Inflammatory macrophage treated with lipopolysaccharide for 4 hours (primary cell): ENCODE measurements around the gene CRYBA4.

ENCODE experiments used
- DNase-seq: peaks from one replicate; pipeline ENCODE4 v3.0.0-alpha.2; 2020

The CRYBA4 gene

DNA sequence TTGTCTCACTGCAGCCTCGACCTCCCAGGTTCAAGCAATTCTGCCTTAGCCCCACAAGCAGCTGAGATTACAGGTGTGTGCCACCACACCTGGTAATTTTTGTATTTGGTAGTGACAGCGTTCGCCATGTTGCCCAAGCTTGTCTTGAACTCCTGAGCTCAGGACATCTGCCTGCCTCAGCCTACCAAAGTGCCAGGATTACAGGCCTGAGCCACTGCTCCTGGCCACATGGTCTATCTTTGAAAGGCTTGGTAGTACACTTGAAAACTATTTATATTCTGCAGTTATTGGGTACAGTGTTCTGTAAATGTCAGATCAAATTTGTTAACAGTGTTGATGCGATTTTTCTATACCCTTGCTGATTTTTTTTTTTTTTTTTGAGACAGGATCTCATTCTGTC, 9.5 kb downstream of the CRYBA4 start:
- no peak for DNase-seq

DNA sequence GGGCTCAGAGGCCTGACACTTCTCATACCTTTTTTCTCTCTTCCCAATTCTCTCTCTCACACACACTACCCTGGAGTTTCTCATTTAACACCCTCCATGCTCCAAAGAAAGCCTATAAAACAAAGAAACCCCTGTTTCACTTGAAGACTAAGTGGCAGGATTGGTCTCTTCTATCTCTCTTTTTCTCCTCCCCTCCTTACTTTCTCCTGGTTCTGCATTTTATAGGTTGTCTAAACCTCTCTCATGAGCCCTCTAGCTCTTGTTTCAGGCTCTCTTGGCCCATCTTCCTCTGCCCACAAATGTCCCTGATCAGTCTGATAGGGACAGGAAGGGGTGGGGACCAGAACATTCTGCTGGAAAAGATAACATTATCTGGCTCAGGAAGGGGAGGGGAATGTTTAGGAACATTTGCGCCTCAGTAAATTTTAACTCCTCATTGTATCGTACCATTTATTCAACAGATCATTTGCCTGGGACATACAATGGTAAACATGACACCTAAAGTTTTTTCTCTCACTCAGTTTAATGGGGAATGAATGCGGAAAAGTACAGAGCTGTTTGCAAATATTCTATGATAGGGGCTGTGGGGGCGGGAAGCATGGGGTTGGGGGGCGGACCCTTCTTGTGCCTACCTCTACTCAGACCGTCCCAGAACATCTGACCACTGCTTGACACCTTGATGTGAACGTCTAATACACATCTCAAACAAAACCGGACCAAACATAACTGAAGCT, 10.8 kb downstream of the CRYBA4 start:
- no peak for DNase-seq

DNA sequence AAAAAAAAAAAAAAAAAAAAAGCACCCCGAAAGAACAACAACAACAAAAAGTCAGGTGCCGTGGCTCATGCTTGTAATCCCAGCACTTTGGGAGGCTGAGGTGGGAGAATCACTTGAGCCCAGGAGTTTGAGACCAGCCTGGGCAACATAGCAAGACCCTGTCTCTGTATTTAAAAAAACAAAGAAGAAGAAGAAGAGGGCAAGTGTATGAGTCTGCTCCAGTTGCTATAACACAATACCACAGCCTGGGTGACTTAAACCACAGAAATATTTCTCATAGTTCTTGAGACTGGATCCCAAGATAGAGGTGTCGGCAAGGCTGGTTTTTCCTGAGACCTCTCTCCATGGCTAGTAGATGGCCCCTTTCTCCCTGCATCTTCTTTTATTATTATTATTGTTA, 12.4 kb downstream of the CRYBA4 start:
- no peak for DNase-seq

DNA sequence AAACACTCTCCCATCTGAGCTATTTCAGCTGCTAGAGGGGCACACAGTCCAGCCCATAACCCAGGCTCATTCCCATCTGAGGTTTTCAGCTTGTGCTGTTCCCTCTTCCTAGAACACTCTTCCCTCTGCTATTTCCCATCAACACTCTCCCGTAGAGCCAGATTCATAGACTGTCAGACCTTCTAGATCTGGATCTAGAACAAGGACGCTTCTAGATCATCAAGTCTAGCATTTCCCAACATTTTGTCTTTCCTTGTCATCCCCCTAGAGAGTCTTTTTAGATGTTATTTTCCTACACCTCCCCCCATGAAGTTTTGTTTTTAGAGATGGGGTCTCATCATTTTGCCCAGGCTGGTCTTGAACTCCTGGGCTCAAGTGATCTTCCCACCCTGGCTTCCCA, 13.4 kb downstream of the CRYBA4 start:
- DNase-seq: no peak

DNA sequence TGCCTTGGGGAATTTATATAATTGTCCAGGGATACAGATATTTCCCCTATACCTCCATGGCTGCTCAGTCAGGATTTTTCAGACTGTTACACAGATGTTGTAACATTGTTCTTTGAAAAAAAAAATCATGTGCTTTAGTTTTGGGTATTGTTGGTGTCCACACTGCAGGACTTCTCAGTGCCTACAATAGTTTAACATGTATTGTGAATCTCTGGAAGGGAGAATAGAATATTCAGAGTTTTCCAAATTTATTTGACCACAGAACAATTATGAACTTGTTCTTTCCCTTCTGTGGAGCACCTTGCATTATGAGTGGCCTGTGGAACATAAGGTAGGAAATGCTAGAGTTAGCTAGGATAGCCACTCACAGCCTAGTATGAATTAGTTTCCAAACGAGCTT, 14.5 kb downstream of the CRYBA4 start:
- no peak for DNase-seq

DNA sequence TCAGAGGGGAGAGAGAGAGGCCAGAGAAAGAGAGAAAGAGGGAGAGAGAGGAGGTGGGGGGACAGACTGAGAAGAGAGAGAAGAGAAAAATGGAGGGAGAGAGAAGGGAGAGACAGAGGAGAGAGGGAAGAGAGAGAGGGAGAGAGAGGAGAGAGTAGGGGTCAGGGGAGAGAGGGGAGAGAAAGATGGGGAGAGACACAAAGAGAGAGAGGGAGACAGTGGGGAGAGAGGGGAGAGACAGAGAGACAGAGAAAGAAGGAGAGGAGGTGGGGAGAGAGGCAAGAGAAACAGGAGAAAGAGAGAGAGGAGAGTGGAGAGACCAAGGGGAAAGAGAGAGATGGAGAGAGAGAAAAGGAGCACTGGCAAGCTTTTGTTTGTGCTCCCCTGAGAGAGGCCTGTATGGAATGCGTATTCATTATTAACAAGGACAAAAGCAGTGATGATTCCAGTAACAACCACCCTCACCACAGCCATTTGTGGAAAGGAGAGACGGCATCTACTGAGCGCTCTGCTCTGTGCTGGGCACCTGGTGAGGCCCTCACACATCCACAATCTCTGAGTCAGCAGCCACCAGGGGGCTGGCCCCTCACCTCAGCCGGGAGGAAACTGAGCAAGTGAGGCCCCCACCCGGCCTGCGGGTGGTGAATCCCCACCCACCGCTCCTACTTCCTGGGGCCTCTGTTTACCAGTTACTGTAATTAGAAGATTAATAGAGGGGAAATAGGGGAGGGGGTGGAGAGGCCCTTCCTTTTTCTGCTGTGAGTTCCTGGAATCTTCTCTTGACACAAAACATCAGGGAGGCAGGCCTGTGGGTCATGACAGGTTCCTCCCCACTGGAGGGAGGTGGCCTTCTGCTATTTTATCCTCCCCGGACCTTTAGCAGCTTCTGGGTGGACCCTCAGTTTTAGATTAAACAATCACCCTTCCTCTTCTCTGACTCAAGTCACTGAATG, 21.0 kb downstream of the CRYBA4 start:
- DNase-seq: no peak

DNA sequence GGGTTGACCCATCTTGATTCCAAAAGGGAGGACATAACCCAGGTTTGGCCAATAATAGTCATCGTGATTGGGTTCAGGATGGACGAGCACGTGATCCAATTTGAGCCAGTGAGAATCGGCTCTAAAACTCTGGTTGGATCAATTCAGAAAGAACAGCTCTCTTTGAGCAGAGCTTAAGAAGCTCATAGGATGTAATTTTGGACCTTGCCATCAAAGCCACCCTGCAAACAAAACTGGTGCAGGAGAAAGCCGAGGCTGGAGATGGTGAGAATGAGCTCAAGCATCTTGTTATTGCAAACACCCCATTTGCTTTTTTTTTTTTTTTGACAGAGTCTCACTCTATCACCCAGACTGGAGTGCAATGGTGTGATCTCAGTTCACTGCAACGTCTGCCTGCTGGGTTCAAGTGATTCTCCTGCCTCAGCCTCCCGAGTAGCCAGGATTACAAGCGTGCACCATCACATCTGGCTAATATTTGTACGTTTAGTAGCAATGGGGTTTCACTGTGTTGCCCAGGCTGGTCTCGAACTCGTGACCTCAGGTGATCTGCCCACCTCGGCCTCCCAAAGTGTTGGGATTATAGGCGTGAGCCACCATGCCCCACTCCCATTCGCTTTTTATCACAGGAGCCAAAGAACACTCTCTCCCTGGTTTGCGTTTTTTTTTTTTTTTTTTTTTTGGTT, 21.8 kb downstream of the CRYBA4 start:
- no peak for DNase-seq

DNA sequence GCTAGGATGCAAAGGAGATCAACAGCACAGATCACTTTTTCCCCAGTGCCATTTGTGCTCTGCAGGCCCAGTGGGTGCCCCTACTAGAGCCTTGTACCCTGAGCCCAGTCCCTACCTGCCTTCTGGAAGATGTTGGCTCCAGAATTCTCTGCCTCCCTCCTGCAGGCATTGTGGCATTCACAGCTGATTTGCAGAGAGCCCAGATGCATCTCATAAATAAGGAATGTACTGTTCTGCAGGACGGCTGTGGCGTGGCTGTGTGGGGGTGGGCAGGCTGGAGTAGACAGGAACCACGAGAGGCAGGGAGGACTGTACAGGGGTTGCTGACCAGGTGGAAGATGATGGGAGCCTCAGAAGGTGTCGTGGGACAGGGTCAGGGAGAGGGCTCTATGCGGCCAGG, 24.4 kb downstream of the CRYBA4 start:
- DNase-seq: no peak

DNA sequence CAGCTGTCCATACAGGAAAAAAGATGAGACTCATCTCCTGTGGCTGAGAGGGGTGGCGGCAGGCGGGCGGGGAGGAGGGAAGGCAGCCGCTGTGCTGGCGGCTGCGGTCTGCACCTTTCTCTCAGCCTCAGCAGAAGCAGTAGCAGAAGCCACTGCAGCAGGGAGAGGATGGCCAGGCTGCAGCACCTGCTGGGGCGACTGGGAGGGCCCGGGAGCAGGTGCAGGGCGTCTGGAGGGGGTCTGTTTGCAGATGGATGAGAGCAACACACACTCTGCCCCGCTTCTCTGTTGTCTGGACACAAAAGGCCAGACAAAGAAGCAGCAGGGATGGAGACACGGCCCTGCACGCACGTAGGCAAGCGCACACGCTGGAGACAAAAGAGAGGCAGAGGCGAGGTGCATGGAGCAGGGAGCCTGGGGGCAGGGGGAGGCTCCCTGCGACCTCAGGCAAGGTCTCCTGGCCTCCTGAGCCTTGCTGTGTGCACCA, 26.3 kb downstream of the CRYBA4 start:
- DNase-seq: no peak

DNA sequence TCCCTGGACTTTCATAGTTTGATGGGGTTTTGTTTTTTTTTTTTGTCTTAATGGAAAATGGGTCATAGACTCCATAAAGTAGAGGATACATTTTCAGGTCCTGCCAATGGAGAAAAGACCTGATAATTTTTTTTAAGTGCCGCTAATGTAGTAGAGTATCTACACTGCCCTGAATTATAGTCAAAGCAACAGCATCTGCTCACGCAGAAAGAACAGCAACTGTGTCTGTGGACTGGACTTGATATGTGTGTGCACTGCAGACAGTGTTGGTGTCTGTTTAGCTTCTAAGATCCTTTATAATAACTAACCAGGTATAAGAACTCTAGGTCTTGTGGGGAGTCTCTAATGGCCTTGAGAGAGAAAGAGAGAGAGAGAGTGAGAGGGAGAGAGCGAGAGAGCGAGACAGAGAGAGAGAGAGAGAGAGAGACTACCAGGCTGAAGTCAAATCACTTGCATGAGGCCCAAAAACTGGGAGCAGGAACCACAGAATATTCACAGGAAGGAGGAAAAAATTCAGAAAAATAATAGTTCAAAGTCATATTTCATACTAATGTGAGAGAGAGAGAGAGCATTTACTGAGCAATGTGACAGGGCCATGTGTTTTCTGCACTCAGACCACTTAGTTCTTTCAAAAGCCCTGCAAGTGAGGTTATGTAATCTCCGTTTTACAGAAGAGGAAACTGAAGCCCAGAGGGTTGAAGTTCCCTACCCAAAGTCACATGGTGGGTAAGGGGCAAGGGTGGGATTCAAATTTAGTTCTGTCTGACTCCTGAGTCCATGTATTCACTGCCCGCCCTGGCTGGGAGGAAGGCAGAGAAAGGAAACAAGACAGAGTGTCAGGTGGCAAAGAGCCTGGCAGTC, 27.0 kb downstream of the CRYBA4 start:
- peak; percentile 81 for DNase-seq

DNA sequence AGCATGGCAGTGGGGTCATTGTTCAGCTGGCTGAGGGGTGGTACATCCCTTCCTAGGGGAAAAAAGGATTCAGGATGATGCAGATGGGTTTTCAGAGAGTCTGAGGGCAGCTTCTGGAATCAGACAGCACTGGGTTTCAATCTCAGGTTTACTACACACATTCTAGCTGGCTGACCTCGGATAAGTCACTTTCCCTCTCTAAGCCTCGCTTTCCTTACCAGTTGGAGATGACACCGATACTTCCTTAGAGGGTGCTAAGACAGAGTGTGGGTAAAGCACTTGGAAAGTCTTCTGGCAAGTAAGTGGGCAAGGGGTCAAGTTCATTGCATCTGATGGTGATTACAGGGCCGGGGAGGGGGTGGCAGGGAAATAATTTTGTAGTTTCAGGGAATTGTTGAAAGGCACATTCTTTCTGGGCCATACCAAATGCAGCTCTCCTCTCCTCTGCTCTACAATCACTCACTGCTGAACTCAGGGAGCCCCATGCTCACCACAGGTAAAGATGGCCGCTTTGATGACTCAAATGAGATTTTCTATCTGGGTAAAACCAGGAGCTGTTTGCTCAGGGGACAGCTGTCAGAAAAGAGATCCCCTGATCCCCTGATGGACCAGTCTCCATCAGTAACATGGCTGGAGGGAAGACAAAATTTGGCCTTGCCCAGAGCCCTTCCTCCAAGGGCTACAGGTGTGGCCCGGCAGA, 29.1 kb downstream of the CRYBA4 start:
- no peak for DNase-seq

DNA sequence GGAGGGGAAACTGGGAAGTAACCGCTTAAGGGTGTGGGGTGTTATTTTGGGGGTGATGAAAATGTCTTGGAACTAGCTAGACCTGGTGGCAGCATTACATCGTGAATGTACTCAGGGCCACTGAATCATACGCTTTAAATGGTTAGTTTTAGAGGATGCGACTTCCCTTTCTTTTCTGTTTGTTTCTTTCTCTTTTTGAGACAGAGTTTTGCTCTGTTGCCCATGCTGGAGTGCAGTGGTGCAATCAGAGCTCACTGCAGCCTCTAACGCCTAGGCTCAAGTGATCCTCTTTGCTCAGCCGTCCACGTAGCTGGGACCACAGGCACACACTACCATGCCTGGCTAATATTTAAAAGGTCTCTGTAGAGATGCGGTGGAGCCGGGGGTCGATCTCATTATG, 30.1 kb downstream of the CRYBA4 start:
- peak; percentile 50 for DNase-seq

DNA sequence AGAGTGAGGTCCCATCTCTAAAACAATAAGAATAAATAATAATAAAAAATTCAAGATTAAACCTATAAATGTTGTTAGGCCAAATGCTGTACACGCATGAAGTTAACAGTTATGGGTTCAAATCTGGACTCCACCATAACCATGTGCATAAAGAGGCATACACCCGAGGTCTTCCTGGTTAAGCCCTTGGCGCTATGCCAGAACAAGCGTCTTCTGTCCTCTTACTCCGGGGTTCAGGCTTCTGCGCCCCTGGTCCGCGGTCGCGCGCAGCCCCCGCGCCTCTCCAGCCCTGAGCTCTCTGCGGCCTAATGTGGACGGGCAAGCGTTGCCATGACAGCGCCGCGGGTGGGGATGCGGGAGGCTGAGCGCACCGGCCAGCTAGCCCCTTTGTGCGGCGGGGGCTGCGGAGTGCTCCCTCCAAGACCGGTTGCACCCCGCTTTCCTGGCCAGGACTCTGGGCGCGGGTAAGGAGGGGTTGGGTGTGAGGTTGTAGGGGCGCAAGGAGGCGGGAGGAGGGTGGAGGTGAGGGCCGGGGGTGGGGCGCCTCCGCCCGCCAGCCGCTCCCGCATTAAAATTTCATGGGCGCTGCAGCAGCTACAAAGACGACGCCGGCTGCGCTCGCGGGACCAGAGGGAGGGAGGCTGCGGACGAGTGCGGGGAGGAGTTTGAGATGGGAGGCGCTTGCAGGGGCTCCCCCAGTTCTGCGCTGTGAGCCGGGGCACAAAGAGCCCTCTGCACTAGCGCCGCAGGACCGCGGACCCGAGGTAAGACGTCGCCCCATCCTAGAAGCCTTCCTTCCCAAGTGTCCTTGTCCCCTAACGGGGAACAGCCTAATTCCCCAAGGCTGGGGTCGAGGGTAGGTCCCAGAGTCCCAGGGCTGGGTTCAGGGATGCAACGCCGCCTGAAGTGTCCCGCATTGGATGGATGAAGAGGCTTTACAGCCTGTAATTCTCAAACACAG, 35.4 kb downstream of the CRYBA4 start, which contains the start of gene MIAT:
Gene MIAT, plus strand, starts transcription at position 698 of the 961 bp plus-strand sequence.
- no peak for DNase-seq

DNA sequence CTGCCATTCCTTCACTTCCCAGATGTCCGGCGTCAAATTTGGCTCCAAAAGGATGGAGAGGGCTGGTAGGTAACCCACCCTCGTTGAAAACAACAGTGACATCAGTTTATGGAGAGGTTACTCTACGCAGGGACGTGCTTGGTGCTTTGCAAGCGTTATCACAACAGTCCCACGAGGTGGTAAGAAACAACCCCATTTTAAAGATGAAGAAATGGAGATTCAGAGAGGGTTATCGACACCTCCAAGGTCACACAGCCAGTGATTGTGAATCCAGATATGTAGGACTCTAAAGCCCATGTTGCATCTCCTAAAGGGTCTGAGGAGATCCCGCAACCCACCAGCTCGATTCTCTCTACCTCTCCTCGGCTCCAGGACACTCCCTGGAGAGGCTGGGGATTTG, 36.4 kb downstream of the CRYBA4 start:
- no peak for DNase-seq

DNA sequence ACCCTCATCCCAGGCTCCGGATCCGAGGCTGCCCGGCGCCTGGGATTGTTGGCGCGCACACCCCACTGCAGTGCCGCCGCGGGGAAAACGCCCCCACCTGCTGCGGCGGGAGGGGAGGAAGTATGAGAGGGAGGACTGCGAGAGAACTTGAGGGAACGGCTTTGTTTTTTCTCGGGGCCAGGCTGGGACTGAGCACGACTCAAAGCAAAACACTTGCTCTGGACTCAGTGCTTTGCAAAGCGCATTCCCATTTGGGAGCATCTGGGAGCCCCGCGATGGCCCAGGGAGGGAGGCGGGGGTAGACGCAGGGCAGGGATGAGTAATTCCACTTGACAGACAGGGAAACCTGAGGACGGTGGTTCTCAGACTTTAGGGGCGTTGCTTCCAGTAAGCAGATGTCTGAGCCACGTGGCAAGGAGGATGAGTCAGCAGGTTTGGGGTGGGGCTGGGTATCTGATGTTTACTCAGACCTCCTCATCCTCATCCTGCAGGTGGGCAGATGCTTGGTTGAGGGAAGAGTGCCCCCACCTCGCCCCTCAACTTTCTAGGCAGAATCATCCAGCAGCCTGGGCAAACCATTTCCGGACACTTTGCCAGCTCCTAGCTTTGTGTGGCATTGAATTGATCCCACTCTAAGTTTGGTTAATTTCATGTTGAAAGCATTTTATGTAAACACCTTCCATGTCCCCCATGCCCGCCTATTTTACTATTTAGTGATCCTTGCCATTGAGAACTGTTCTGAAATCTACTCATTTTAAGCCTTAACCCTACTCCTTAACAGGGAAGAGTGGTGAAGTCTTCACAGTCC, 37.1 kb downstream of the CRYBA4 start:
- DNase-seq: peak; percentile 67

DNA sequence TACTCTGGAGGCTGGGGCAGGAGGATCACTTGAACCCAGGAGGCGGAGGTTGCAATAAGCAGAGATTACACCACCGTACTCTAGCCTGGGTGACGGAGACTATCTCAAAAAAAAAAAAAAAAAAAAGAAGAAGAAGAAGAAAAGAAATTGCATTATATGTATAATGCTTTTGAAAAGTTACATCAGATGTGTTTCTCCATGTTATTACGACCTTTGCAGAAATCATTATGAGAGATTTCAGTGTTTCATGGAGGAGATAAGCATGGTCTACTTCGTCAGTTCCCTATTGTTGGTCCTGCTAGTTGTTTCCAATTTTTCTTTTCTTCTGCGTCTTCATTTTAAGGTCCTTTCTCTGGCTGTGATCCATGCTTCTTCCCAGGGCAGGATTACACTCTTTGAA, 38.6 kb downstream of the CRYBA4 start:
- DNase-seq: peak; percentile 73

DNA sequence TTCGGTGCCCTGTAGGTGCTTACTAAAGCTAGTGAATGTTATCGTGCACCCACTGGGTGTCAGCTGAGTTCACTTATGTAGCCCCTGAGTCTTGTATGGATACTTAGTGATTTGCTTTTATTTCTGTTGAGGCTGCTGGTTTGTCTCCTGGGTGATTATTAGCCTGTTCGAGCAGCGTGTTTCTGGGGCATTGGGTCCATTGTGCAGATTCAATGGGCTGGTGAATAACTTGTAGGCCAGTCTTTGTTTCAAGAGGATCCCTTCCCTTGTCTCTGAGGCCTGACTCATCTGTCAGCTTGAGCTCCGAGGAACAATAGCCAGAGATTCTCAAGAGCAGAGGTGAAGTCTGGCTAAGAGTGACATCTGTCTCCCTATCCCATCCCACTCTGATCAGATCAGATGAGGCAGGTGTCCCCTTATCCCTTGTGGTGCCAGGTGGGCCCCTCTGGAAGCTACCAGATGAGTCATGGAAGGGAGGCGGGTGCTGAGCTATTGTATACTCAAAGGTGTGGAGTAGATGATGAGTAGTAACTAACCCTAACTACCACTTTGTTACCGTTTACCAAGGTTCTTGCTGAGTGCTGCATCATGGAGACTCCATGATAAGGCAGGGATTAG, 39.3 kb downstream of the CRYBA4 start:
- no peak for DNase-seq

DNA sequence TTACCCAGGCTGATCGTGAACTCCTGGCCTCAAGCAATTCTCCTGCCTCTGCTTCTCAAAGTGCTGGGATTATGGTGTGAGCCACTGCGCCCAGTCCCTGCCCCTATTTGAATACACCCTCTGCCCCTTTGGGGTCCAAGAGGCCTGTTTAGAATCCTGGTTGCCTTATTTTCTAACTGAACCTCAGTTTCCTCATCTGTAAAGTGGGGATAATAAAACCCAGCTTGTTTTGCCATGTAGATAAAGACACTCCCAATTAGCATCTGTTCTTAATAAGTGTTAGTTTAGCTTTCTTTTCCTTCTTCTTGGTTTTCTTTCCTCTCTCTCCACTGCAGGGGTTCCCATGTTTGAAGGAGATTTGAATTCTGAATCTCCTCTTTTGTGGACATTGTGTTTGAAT, 40.4 kb downstream of the CRYBA4 start:
- no peak for DNase-seq

DNA sequence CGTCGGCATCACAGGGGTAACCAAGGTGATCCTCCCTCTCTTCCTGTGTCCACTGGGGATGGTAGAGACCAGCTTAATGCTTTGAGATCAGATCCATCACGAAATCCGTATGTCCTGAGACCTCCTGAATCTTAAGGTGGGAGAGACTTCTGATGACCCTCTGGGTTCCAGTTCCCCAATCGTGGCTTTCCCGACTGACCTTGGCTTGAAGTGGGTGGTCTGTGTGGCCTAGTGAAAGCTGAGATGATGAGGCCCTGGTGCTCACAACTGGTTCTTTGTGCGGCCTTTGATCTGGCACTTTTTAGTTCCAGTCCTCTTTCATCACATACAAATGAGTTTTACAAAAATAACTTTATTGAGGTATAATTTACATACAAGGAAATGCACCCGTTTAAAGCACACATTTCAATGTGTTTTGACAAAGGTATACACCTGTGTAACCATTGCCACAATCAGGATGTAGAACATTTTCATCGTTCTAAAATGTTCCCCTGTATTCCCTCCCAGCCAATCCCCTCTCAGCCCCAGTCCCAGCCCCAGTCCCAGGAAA, 41.7 kb downstream of the CRYBA4 start:
- no peak for DNase-seq
